B cell (primary cell): Measurements from ENCODE around the gene CCNB3.

Experiments used
- CTCF ChIP-seq: fragments of 200-600 bp; IDR thresholded peaks from one replicate; pipeline ENCODE4 v1.8.0; 2022; ENCODE audit warnings: antibody characterized with exemption, mild to moderate bottlenecking
- EZH2 ChIP-seq: IDR thresholded peaks from 2 replicates; pipeline ENCODE4 v1.6.1; 2012; ENCODE audit warnings: borderline replicate concordance, low read depth, mild to moderate bottlenecking, moderate library complexity, low read length; ENCODE audit not compliant: insufficient read depth, poor library complexity, severe bottlenecking

- TF ChIP-seq CTCF: no peak
- TF ChIP-seq EZH2: no peak
Measured at GRCh38 chrX:50158593-50158992, 46.0 kb upstream of the CCNB3 start.
